Heart left ventricle (tissue), 16 donors: ENCODE measurements around the gene SLC8B1. TPM values are rescaled to one million over a fixed set of nuclear protein-coding genes. Genes with fewer than 3 reads are reported as not detected.

Source experiments
- ATAC-seq, 4 donors: fragments of 200-7000 bp; cut with Tn5 transposase; one replicate each; pipeline ENCODE4 v1.9.1; 2020 to 2022; ENCODE audit warnings: moderate library complexity in 4 of 4, mild to moderate bottlenecking in 3 of 4, moderate number of reproducible peaks in 1 of 4
- DNase-seq, 5 donors: peaks; one replicate each; pipeline ENCODE4 v3.0.0-alpha.2; 2020
- H3K27ac ChIP-seq, 12 donors: fragments of 200-600 bp; sonication (generic) in 4 of 12; one replicate each; pipeline versions ENCODE4 v1.5.0 to v1.8.0; 2016 to 2022; ENCODE audit warnings: mild to moderate bottlenecking in 2 of 12
- H3K27me3 ChIP-seq, 9 donors: fragments of 200-600 bp; sonication (generic) in 2 of 9; one replicate each; pipeline versions ENCODE4 v1.5.1 to v1.8.0; 2016 to 2022; ENCODE audit warnings: mild to moderate bottlenecking in 3 of 9
- H3K36me3 ChIP-seq, 9 donors: fragments of 200-600 bp; sonication (generic) in 2 of 9; one replicate each; pipeline versions ENCODE4 v1.5.0 to v1.8.0; 2018 to 2022; ENCODE audit warnings: mild to moderate bottlenecking in 2 of 9
- H3K4me1 ChIP-seq, 12 donors: fragments of 200-600 bp; sonication (generic) in 4 of 12; one replicate each; pipeline versions ENCODE4 v1.5.0 to v1.8.0; 2016 to 2022; ENCODE audit warnings: mild to moderate bottlenecking in 3 of 12
- H3K4me3 ChIP-seq, 12 donors: fragments of 200-600 bp; sonication (generic) in 4 of 12; one replicate each; pipeline versions ENCODE4 v1.5.0 to v1.8.0; 2017 to 2022; ENCODE audit warnings: mild to moderate bottlenecking in 9 of 12, moderate library complexity in 4 of 12
- H3K9me3 ChIP-seq, 12 donors: fragments of 200-600 bp; sonication (generic) in 4 of 12; one replicate each; pipeline versions ENCODE4 v1.5.0 to v1.8.0; 2016 to 2022; ENCODE audit warnings: mild to moderate bottlenecking in 1 of 12
- CTCF ChIP-seq, 12 donors: fragments of 200-600 bp; sonication (generic) in 4 of 12; IDR thresholded peaks; one replicate each; pipeline versions ENCODE4 v1.5.0 to v1.8.0; 2018 to 2022; ENCODE audit warnings: antibody characterized with exemption in 12 of 12, mild to moderate bottlenecking in 5 of 12
- POLR2A ChIP-seq, 2 donors: fragments of 450-650 bp; IDR thresholded peaks; one replicate each; pipeline ENCODE4 v1.6.1; 2017; ENCODE audit warnings: antibody characterized with exemption in 2 of 2, mild to moderate bottlenecking in 2 of 2, moderate library complexity in 2 of 2
- WGBS, 4 donors: extraction: QIAGEN DNeasy Blood & Tissue Kit in 2 of 4; methylation state at CpG; one replicate each; pipeline versions ENCODE4 v1.1.5 to v1.1.7; 2013 to 2018; 5-methylcytosine and 5-hydroxymethylcytosine counted together
- intact Hi-C, 10 donors: fragments of 100-400 bp; cut with DNase I; formaldehyde crosslinking; loops; one replicate each; pipeline versions ENCODE4 v1.11.1 to v1.14.2; 2022
- polyA plus RNA-seq, 2 donors: library from polyadenylated mRNA; stranded (reverse); fragments of 200-250 nt; gene quantifications; one replicate each; pipeline ENCODE4 v1.2.3, GENCODE V29; 2013
- total RNA-seq, 9 donors: library from RNA; depleted of rRNA in 2 of 9; stranded (reverse); fragments of >200 nt in 2 of 9; fragmentation: NEBNext Ultra II Directional in 3 of 9; extraction: Animal tissue kit (Norgen Biotek cat#: 25700) in 3 of 9; gene quantifications; one replicate each; pipeline versions ENCODE4 v1.1.0 to v1.2.4, GENCODE V29; 2016 to 2023
- donor health status: ischemic (EF 13 %, LVEDD 7.1; RV severe dilation, severe dysfunction).
- donor health status: healthy with polysubstance abuse.
- donor health status: DM: no; HTN: yes; CAD: no.
- donor health status: DM: no; HTN: no; CAD: no.
- donor health status: ischemic (EF 25% LVEDD 6.9; RV normal size, moderate dysfunction).
- donor health status: ischemic (EF 25% LVEDD 5.7; RV mildly dilated, moderate dysfunction).
- donor health status: healthy.
- donor health status: DM: yes; HTN: yes; CAD: no.
- donor health status: ischemic (EF 35%, LVEDD 5.7; RV mildly dilated, moderate dysfunction).
- donor health status: nonischemic (EF 11% LVEDD 7.7; RV severe dilation, severe dysfunction).
- donor health status: DM: yes; HTN: yes; CAD: no.
- donor health status: PGD.
- donor health status: ischemic (EF 29% LVEDD 5.4; RV normal size, mild dysfunction).
- donor health status: nonischemic (EF 23%, LVEDD 6.1; RV moderate dilation, normal function).

The SLC8B1 gene
- total and polyA plus RNA-seq, 11 donors = 8.8 to 33.2 (median 11.1) TPM

DNA sequence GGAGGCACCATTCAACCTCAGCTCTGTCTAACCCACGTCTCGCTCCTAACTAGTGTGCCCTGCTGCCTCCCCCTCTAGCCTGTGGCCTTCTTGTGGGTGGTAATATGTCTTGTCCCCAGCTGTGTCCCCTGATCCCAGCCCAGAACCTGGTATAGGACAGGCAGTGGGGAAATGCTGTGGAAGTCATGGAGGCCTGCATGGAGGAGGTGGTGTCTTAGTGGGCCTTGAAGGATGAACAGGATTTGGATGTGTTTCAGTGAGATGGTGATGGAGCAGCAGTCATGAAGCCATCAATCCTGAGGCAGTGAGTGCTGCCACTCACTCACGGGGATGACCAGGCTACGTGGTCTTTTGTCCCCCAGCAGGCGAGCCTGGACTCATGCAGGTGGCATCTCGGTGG lies 36.9 kb upstream of the SLC8B1 start:
- Histone ChIP-seq H3K4me3 (no peak overlapping the region), H3K9me3 (no peaks in the 10 kb centered on the region), H3K27ac (no peak overlapping the region), H3K27me3 (no peaks in the 10 kb centered on the region), H3K36me3 (peaks cover 2 to 68% (median 43%) of the 10 kb centered on the region in 9 donors), H3K4me1 (peaks cover 0 to 14% (median 4%) of the 10 kb centered on the region in 12 donors)
- intact Hi-C loops = no loop called here
- DNase-seq = no peak
- no peak for ATAC-seq
- TF ChIP-seq CTCF (IDR thresholded peaks at IDR 0.05) (no peak), POLR2A (IDR thresholded peaks at IDR 0.05) (no peak)
- WGBS, 4 donors = 93 to 100% (median 98%) methylated on average over 6 of the region's 6 CpGs

DNA sequence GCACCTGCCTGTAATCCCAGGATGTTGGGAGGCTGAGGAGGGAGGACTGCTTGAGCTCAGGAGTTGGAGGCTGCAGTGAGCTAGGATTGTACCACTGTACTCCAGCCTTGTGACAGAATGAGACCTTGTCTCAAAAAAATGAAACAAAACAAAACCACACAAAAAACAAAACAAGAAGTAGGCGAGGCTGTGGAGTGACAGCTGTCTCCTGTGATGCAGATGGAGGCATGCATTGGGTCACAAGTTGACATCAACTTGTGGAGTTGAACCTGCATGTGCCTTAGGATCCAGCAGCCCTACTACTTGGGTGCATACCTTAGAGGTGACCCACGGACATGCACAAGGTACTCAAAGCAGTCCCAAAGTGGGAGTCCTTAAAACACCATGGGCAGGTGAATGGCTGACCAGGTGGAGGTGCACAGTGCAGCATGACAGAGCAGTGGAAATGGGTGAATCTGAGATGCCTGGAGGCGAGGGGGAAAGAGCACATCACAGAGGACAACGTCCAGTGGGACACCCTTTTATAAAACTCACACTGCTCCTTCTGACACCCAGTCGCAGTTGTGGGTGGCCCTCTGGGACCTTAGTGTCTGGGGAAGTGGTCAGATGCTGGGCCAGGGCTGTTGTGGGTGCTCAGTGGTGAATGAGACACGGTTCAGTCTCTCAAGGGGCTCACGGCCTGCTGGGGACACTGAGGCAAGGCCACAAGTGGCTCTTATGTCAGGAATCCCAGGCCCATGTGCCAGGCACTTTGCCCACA lies 36.2 kb upstream of the SLC8B1 start:
- 76 to 83% (median 80%) methylated on average over 5 to 7 of the region's 7 CpGs for WGBS, 4 donors
- intact Hi-C loops = no loop called here
- Histone ChIP-seq H3K4me1 (peaks cover 0 to 18% (median 8%) of the 10 kb centered on the region in 12 donors), H3K4me3 (no peak overlapping the region), H3K27me3 (no peaks in the 10 kb centered on the region), H3K9me3 (no peaks in the 10 kb centered on the region), H3K27ac (no peak overlapping the region), H3K36me3 (peaks cover 2 to 61% (median 36%) of the 10 kb centered on the region in 9 donors)
- DNase-seq (no peak), ATAC-seq (no peak)
- TF ChIP-seq CTCF (IDR thresholded peaks at IDR 0.05) (no peak), POLR2A (IDR thresholded peaks at IDR 0.05) (no peak)

- Histone ChIP-seq H3K9me3 (no peaks in the 10 kb centered on the region), H3K27me3 (no peaks in the 10 kb centered on the region), H3K27ac (no peak overlapping the region), H3K4me3 (no peak overlapping the region), H3K4me1 (peaks cover 0 to 20% (median 9%) of the 10 kb centered on the region in 12 donors), H3K36me3 (peaks cover 0 to 51% (median 20%) of the 10 kb centered on the region in 9 donors)
- ATAC-seq = no peak
- DNase-seq = no peak
- WGBS, 4 donors = 82 to 86% (median 84%) methylated on average over 6 of the region's 6 CpGs
- intact Hi-C loops = loop anchor here in 1 of 10 donors (5.0 kb wide), 1 partner anchor 42 kb away; no protein-coding TSS in a partner anchor
- TF ChIP-seq CTCF (IDR thresholded peaks at IDR 0.05) (no peak), POLR2A (IDR thresholded peaks at IDR 0.05) (no peak)
Observed at GRCh38 chr12:113369391-113369985, 34.6 kb upstream of the SLC8B1 start.

DNA sequence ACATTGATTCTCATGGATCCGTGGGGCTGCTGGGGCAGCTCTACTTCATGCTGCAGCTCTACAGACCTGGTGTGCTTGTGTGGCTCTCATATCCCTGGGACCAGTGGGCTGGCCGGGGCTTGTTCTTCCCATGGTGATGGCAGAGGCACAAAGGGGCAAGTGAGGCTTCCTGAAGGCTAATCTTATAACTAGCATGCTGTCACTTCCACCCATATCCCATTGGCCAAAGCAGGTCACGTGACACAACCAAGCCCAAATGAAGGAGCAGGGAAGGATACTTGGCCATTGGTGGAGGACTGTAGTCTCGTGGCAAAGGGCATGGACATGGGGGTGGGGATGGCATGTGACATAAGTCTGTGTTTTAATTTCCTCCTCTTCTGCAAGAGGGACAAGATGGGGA lies 33.4 kb upstream of the SLC8B1 start:
- intact Hi-C loops = loop anchor here in 1 of 10 donors (5.0 kb wide), 1 partner anchor 41 kb away; no protein-coding TSS in a partner anchor
- H3K36me3 ChIP-seq = peaks cover 0 to 40% (median 15%) of the 10 kb centered on the region in 9 donors
- no peak overlapping the region for H3K27ac ChIP-seq
- no peaks in the 10 kb centered on the region for H3K27me3 ChIP-seq
- TF ChIP-seq CTCF (IDR thresholded peaks at IDR 0.05) (no peak), POLR2A (IDR thresholded peaks at IDR 0.05) (no peak)
- H3K9me3 ChIP-seq = no peaks in the 10 kb centered on the region
- 89 to 96% (median 94%) methylated on average over 4 of the region's 4 CpGs for WGBS, 4 donors
- no peak for DNase-seq
- no peak for ATAC-seq
- H3K4me3 ChIP-seq = no peak overlapping the region
- peaks cover 0 to 20% (median 9%) of the 10 kb centered on the region in 12 donors for H3K4me1 ChIP-seq
